ENCODE measurements around the gene NUTM2A.
"Not testable (repeated sequence)": the region's sequence is repeated elsewhere in the genome, so short reads cannot be mapped to it uniquely, and the experiment has no call there.

DNA sequence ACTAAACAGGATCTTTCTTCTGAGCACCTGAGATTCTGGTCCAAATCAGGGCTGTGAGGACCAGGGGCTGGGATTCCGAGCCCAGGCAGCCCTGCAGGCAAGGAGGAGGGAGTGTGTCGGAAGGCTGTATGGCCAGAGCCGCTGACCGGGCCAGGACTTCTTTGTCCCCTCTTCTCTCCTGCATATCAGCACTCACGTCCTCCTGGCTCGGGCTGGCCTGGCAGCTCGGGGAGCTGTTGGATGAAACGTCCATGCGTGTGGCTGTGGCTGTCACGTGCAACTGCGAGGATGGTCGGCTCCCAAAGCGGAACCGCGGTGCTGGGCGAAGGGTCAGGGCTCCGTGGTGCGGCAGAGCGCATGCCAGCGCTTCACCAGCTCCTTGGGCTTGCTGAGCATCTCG is 11.4 kb upstream of the NUTM2A start:
- TF ChIP-seq, protein P1, sequence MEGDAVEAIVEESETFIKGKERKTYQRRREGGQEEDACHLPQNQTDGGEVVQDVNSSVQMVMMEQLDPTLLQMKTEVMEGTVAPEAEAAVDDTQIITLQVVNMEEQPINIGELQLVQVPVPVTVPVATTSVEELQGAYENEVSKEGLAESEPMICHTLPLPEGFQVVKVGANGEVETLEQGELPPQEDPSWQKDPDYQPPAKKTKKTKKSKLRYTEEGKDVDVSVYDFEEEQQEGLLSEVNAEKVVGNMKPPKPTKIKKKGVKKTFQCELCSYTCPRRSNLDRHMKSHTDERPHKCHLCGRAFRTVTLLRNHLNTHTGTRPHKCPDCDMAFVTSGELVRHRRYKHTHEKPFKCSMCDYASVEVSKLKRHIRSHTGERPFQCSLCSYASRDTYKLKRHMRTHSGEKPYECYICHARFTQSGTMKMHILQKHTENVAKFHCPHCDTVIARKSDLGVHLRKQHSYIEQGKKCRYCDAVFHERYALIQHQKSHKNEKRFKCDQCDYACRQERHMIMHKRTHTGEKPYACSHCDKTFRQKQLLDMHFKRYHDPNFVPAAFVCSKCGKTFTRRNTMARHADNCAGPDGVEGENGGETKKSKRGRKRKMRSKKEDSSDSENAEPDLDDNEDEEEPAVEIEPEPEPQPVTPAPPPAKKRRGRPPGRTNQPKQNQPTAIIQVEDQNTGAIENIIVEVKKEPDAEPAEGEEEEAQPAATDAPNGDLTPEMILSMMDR (IDR thresholded peaks at IDR 0.05), result not testable (repeated sequence)
- TF ChIP-seq POLR2A, EP300 (IDR thresholded peaks at IDR 0.05): not testable (repeated sequence)
